ENCODE data around the gene SIX2.

The SIX2 gene

GRCh38 chr2:44967727-44968432 is 41.4 kb downstream of the SIX2 start:
- ChIA-PET POLR2A (ENCODE audit: low non-redundant PET) (no interaction called here), CTCF (no interaction called here)
- TF ChIP-seq CTCF (conservative IDR thresholded peaks at IDR 0.05; ENCODE audit: low read depth) = no peak
- H3K27ac ChIP-seq = no peak overlapping the region
- DNase-seq (ENCODE audit: low spot score) = no peak

- ChIA-PET POLR2A (ENCODE audit: low non-redundant PET) (no interaction called here), CTCF (no interaction called here)
- DNase-seq (ENCODE audit: low spot score) = no peak
Measured at GRCh38 chr2:44967056-44967455, 42.2 kb downstream of the SIX2 start.

GRCh38 chr2:44965684-44966083 is 43.6 kb downstream of the SIX2 start:
- ChIA-PET CTCF (no interaction called here), POLR2A (ENCODE audit: low non-redundant PET) (no interaction called here)
- H3K27ac ChIP-seq = no peak overlapping the region
- no peak for TF ChIP-seq CTCF (conservative IDR thresholded peaks at IDR 0.05; ENCODE audit: low read depth)
- DNase-seq (ENCODE audit: low spot score) = no peak

More at GRCh38 chr2:44967056-44967455, 42.2 kb downstream of the SIX2 start:
- H3K27ac ChIP-seq = no peak overlapping the region
- TF ChIP-seq CTCF (conservative IDR thresholded peaks at IDR 0.05; ENCODE audit: low read depth) = no peak

GRCh38 chr2:44964752-44965236 is 44.5 kb downstream of the SIX2 start:
- no peak for TF ChIP-seq CTCF (conservative IDR thresholded peaks at IDR 0.05; ENCODE audit: low read depth)
- no peak for DNase-seq (ENCODE audit: low spot score)
- no peak overlapping the region for H3K27ac ChIP-seq
- ChIA-PET CTCF (interaction anchor here (0.5 to 1.0 kb wide), 5 partner anchors 8 to 456 kb away, joined by 3 read pairs; no protein-coding TSS in a partner anchor), POLR2A (ENCODE audit: low non-redundant PET) (no interaction called here)

- no peak for DNase-seq (ENCODE audit: low spot score)
- CTCF ChIA-PET = interaction anchor here (2.6 kb wide), 1 partner anchor 483 kb away, joined by 6 read pairs; no protein-coding TSS in a partner anchor
- no peak overlapping the region for H3K27ac ChIP-seq
- TF ChIP-seq CTCF (conservative IDR thresholded peaks at IDR 0.05; ENCODE audit: low read depth) = no peak
- POLR2A ChIA-PET (ENCODE audit: low non-redundant PET) = no interaction called here
Measured at GRCh38 chr2:44962176-44962695, 47.0 kb downstream of the SIX2 start.

- ChIA-PET POLR2A (ENCODE audit: low non-redundant PET) (no interaction called here), CTCF (interaction anchor here (0.6 to 2.6 kb wide), 4 partner anchors 21 to 564 kb away, joined by 4 to 9 read pairs (median 5); no protein-coding TSS in a partner anchor)
- DNase-seq (ENCODE audit: low spot score) = no peak
- TF ChIP-seq CTCF (conservative IDR thresholded peaks at IDR 0.05; ENCODE audit: low read depth) = no peak
- peak overlapping the region; percentile 74; the same call in 1 of the 2 replicates for H3K27ac ChIP-seq
Measured at GRCh38 chr2:44960871-44961270, 48.4 kb downstream of the SIX2 start.

All from RWPE1 (cell line).